Subcutaneous abdominal adipose tissue (tissue), 5 donors: ENCODE data around the gene DCST1.

Experiments
- H3K27ac ChIP-seq: one replicate; pipeline ENCODE4 v1.7.0; 2013; ENCODE audit warnings: low read depth, mild to moderate bottlenecking, inconsistent platforms, low read length, moderate library complexity
- H3K27me3 ChIP-seq, 5 donors: one replicate each; pipeline ENCODE4 v1.7.0; 2013; ENCODE audit warnings: low read length in 5 of 5, inconsistent platforms in 1 of 5; ENCODE audit not compliant: control insufficient read depth in 5 of 5, insufficient read depth in 4 of 5
- H3K36me3 ChIP-seq, 5 donors: one replicate each; pipeline ENCODE4 v1.7.0; 2013; ENCODE audit warnings: low read length in 5 of 5; ENCODE audit not compliant: control insufficient read depth in 5 of 5, insufficient read depth in 5 of 5
- H3K4me1 ChIP-seq, 5 donors: one replicate each; pipeline ENCODE4 v1.7.0; 2013; ENCODE audit warnings: low read length in 5 of 5, mild to moderate bottlenecking in 3 of 5, moderate library complexity in 1 of 5; ENCODE audit not compliant: control insufficient read depth in 5 of 5, insufficient read depth in 5 of 5
- H3K4me3 ChIP-seq, 5 donors: one replicate each; pipeline ENCODE4 v1.7.0; 2013; ENCODE audit warnings: low read length in 5 of 5, low read depth in 1 of 5
- H3K9ac ChIP-seq, 5 donors: one replicate each; pipeline ENCODE4 v1.7.0; 2013; ENCODE audit warnings: low read length in 5 of 5, mild to moderate bottlenecking in 4 of 5, moderate library complexity in 3 of 5
- H3K9me3 ChIP-seq, 5 donors: one replicate each; pipeline ENCODE4 v1.7.0; 2013; ENCODE audit warnings: low read length in 5 of 5; ENCODE audit not compliant: control insufficient read depth in 5 of 5
- donor health status: healthy.
- donor health status: healthy.
- donor health status: healthy.
- donor health status: healthy.
- donor health status: healthy.

DCST1 gene

DNA sequence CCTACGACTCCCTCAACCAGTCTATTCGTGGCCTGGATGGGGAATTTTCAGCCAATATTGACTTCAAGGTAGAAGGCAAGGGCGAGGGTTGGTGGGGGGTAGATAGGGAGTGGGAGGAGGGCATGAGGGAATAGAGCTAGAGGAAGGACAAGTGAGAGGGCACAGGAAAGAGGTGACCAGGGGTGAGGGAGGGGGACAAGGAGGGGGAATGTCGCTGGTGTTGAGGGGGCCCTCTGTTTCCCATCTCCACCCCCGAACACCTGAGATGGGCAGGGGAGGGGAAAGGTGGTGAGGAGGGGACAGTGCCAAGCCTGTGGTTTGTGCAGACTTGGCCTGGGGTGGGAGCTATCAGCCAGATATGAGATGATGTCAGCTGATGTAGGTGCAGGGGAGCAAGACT is 9.2 kb downstream of the DCST1 start:
- H3K9me3 ChIP-seq = no peaks in the 10 kb centered on the region
- no peak overlapping the region for H3K4me3 ChIP-seq
- H3K4me1 ChIP-seq = peaks cover 5 to 20% (median 17%) of the 10 kb centered on the region in 5 donors
- H3K36me3 ChIP-seq = no peaks in the 10 kb centered on the region
- H3K9ac ChIP-seq = no peak overlapping the region
- no peak overlapping the region for H3K27ac ChIP-seq
- no peaks in the 10 kb centered on the region for H3K27me3 ChIP-seq

DNA sequence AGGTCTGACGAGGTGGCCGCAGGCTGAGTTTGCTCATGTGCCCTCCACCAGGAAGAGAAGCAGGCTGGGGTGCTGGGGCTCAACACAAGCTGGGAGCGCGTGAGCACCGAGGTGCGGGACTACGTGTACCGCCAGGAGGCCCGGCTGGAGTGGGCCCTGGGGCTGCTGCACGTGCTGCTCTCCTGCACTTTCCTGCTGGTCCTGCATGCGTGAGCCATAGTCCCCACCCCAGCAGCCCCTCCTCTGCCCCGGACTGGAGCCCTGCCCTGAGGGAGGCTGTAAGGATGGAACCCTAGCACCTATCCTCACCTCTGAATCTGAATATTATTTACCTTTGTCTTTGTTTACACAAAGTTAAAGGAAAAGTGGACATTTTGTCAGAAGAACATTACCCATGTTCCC is 9.7 kb downstream of the DCST1 start:
- Histone ChIP-seq H3K9ac (no peak overlapping the region), H3K4me3 (no peak overlapping the region), H3K4me1 (peaks cover 5 to 19% (median 17%) of the 10 kb centered on the region in 5 donors), H3K36me3 (no peaks in the 10 kb centered on the region), H3K9me3 (no peaks in the 10 kb centered on the region), H3K27ac (no peak overlapping the region), H3K27me3 (no peaks in the 10 kb centered on the region)

DNA sequence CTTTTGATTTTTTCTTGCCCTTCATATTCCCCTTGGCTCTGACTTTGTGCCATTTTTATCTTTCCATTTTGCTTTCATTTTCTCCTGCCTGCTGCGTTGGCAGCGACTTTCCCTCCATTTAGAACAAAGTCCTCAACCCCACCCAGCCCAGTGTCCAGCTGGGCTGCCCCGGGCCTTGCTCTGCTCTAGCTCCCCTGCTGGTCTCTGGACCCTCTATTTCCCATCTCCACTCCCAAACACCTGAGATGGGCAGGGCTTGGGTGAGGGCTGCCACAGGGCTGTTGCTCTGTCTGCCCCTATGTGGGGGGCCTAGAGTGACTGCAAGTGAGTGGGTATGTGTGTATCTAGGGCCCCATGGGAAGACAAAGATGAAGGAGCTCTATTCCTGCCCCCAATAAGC is 10.2 kb downstream of the DCST1 start:
- H3K4me3 ChIP-seq = no peak overlapping the region
- no peaks in the 10 kb centered on the region for H3K9me3 ChIP-seq
- peaks cover 5 to 19% (median 14%) of the 10 kb centered on the region in 5 donors for H3K4me1 ChIP-seq
- no peak overlapping the region for H3K9ac ChIP-seq
- H3K36me3 ChIP-seq = no peaks in the 10 kb centered on the region
- H3K27ac ChIP-seq = no peak overlapping the region
- no peaks in the 10 kb centered on the region for H3K27me3 ChIP-seq

DNA sequence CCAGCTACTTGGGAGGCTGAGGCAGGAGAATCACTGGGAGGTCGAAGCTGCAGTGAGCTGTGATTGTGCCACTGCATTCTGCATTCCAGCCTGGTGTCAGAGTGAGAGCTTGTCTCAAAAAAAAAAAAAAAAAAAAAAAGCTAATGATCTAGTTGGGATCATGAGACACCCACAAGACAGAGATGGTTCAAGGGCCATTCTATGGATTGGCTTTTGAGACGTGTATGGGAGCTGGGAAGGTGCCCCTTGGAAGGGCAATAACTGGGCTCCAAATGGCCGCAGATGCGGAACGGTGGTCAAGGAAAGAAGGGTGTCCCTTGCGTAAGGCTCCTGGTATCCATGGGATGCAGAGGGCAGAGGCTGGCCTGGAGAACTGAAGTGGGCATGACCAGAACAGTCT is 10.7 kb downstream of the DCST1 start:
- peaks cover 5 to 19% (median 10%) of the 10 kb centered on the region in 5 donors for H3K4me1 ChIP-seq
- no peaks in the 10 kb centered on the region for H3K36me3 ChIP-seq
- H3K27ac ChIP-seq = no peak overlapping the region
- H3K27me3 ChIP-seq = no peaks in the 10 kb centered on the region
- no peak overlapping the region for H3K4me3 ChIP-seq
- peak overlapping the region in 1 of 5 donors; percentile 11 for H3K9ac ChIP-seq
- no peaks in the 10 kb centered on the region for H3K9me3 ChIP-seq

DNA sequence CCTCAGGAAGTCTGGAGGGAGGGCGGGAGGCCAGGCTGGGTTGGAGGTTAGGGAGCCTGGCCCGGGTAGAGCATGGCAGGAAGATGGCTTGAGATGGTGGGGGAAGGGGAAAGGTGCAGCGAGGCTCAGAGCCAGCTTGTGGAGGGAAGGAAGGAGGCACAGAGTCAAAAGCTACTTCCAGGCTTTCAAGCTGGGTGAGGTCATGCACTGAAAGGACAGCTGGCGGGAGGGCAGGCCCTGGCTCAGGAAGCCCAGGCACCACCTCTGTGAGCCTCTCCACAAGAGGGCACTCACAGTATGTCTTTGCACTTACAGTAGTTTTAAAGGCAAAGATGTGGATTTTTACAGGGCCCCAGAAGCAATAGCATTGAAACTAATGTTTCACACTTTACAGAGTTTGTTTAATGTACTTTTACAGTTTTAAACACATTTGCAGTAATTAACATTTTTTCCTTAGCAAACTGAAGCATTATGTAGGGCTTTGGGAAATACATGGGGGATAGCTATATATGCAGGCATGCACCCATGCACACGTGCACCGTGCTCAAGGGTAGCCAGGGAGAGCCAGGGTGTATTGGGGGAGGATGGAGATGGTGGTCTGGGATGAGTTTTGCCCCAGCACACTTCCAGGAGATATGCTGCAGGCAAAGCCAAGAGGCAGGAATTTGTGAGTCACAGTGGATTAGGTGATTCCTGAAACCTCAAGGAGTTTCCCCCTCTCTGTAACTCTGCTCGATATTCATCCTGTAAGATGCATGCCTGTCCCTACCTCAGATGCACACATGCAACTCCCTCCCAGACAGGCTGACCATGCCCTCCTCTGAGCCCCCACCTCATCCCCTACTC is 11.4 kb downstream of the DCST1 start:
- Histone ChIP-seq H3K9ac (peak overlapping the region in 1 of 5 donors; percentile 11), H3K9me3 (no peaks in the 10 kb centered on the region), H3K4me3 (no peak overlapping the region), H3K27me3 (no peaks in the 10 kb centered on the region), H3K36me3 (no peaks in the 10 kb centered on the region), H3K4me1 (peaks cover 10 to 26% (median 16%) of the 10 kb centered on the region in 5 donors), H3K27ac (no peak overlapping the region)

DNA sequence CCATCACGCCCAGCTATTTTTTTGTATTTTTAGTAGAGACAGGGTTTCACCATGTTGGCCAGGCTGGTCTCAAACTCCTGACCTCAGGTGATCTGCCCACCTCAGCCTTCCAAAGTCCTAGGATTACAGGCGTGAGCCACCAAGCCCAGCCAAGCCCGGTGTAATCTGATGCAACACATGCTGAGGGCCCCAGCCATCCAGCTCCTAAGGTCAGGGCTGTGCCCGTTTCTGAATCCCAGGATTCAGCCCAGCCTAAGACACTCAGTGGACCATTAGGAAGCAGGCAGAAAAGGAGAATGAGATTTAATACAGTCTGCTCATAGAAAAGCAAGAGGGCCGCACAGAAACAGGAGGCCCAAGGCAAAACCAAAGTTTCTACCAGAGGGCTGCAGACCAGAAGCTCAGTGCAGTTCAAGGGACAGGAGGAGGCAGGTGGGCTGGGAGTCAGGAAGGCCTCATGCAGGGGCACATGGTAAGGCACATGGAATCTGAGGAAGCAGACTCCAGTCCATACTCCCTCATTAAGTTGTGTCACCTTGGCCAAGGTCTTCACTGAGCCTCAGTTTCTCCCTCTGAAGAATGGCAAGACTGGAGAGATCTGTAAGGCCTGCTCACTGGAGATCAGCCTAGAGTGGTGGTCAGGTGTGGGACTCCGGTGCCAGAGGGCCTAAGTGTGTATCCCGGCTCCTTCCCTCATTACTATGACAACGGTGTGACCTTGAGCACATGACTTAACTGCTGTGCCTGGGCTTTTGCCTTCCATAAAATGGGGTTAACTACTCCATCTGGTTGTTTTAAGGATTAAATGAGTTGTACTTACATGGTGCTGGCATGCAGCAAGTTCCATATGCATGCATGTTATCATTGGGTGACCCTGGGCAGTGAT is 15.1 kb downstream of the DCST1 start:
- Histone ChIP-seq H3K27me3 (no peaks in the 10 kb centered on the region), H3K9ac (peak overlapping the region in 1 of 5 donors; percentile 21), H3K9me3 (no peaks in the 10 kb centered on the region), H3K27ac (no peak overlapping the region), H3K36me3 (peaks cover 0 to 4% (median under 1%) of the 10 kb centered on the region in 5 donors), H3K4me1 (peaks cover 19 to 57% (median 49%) of the 10 kb centered on the region in 5 donors), H3K4me3 (no peak overlapping the region)

DNA sequence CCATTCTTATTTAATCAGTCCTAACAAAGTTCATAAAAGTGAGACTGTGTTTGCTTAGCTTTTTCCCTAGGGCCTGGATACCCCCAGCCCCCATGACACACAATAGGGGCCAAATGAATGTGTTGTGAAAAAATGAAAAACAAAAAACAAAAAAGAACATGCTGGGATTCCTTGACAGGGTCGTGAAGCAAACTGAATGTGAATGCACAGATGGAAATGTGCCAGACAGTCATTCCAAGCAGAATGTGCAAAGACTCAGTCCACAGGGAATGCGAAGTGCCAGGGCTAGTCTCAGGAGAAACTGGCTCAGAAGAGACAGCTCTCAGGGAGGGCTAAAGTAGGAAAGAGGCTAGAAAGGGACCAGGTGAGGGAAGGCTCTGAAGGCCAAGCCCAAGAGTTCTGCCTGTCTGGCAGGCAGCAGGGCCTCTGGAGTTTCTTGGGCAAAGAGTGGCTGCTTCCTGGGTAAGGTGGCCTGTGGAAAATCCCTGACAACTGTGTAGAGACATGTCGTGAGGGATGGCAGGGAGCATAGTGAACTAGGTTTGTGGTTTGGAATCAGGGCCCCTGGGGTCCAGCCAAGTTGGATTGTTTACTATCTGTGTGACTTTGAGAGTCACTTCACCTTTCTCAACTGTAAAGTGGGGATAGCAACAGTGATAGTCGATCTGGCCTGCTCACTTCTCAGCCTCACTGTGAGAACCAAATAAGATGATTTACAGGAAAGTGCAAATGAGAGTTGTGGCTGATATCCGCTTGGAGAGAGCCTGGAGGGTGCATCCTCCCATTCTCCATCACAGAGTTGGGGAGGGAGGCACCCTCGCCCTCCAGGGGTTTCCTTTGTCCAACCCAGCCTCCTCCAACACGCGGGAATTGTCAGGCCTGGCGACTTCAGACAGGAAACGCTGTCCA is 16.3 kb downstream of the DCST1 start:
- peak overlapping the region; percentile 25 to 80 (median 73) for H3K9ac ChIP-seq
- H3K27me3 ChIP-seq = no peaks in the 10 kb centered on the region
- peaks cover 16 to 51% (median 50%) of the 10 kb centered on the region in 5 donors for H3K4me1 ChIP-seq
- no peaks in the 10 kb centered on the region for H3K9me3 ChIP-seq
- H3K4me3 ChIP-seq = peak overlapping the region; percentile 16 to 85 (median 77)
- peak overlapping the region; percentile 86 for H3K27ac ChIP-seq
- peaks cover 0 to 16% (median 10%) of the 10 kb centered on the region in 5 donors for H3K36me3 ChIP-seq

DNA sequence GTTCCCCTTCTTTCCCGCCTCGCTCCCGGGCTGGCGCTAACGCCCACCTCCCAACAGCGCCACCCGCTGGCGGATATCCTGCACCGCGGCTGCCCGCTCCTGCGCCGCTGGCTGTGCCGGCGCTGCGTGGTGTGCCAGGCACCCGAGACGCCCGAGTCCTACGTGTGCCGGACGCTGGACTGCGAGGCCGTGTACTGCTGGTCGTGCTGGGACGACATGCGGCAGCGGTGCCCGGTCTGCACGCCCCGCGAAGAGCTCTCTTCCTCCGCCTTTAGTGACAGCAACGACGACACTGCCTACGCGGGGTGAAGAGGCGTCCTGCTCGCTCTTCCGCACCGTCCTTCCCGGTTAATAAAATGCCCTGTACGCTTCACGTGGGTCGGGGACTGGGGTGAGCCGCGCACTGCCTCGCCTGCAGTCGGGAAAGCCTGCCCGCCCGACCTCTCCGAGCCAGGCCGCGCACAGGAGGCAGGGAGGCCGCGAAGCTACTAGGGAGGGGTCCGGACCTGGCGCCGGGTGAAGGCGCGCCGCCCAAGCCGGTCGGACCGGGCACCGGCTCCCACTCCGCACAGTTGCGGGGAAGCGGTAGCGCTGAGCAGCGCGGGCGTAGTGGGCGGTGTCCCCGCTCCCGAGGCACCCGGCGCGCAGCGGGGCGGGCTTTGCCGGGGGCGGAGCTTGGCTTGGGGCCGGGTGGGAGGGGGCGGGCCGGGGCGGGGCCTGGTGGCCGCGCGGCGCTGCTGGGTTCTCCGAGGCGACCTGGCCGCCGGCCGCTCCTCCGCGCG is 17.1 kb downstream of the DCST1 start, which contains the start of gene ADAM15:
TSS of gene ADAM15 (plus strand) at position 757 of the 782 bp plus-strand sequence. CDS start 71 bp downstream, outside the sequence.
- Histone ChIP-seq H3K36me3 (peaks cover 0 to 22% (median 15%) of the 10 kb centered on the region in 5 donors), H3K27me3 (no peaks in the 10 kb centered on the region), H3K9ac (peak within 1 kb of the TSS; percentile 66 to 92 (median 82)), H3K4me1 (peaks cover 13 to 46% (median 46%) of the 10 kb centered on the region in 5 donors), H3K9me3 (no peaks in the 10 kb centered on the region), H3K4me3 (peak within 1 kb of the TSS; percentile 66 to 87 (median 83)), H3K27ac (peak within 1 kb of the TSS; percentile 86)
